H1 (cell line): ENCODE results near the gene SLC43A3. TPM values are rescaled to one million over a fixed set of nuclear protein-coding genes. Genes with fewer than 3 reads are reported as not detected.

Experiments
- CTCF ChIA-PET: fragments of 300-600 bp; sonication (Branson Sonifier 250); formaldehyde crosslinking; loops from one replicate; lab custom pipeline; 2021; ENCODE audit not compliant: partially characterized antibody; lab: Charles Lee
- POLR2A ChIA-PET: fragments of 300-600 bp; sonication (Branson Sonifier 250); formaldehyde crosslinking; loops from one replicate; lab custom pipeline; 2021; ENCODE audit warnings: inconsistent platforms; ENCODE audit not compliant: partially characterized antibody; lab: Charles Lee
- DNase-seq, 2 experiments: peaks; one replicate each; pipeline versions ENCODE4 v3.0.0 to v3.0.0-alpha.2; 2010 to 2022; ENCODE audit warnings: low spot score in 2 of 2, low read depth in 1 of 2, mixed read lengths in 1 of 2
- FAIRE-seq: peaks from 2 replicates; lab custom pipeline; 2011; peaks lifted over from hg19 to GRCh38; lab: Jason Lieb, UNC
- H2AFZ ChIP-seq: 2 replicates; pipeline ENCODE4 v1.8.1; 2012; ENCODE audit warnings: low read length, inconsistent platforms
- H2AK5ac ChIP-seq: 2 replicates; pipeline ENCODE4 v1.6.1; 2013; ENCODE audit warnings: low read depth, low read length
- H2BK120ac ChIP-seq: replicated peaks from 2 replicates; pipeline ENCODE3; 2013; ENCODE audit warnings: low read depth, low read length, inconsistent platforms
- H2BK12ac ChIP-seq: 2 replicates; pipeline ENCODE4 v1.6.1; 2013; ENCODE audit warnings: low read depth, low read length
- H2BK15ac ChIP-seq: 2 replicates; pipeline ENCODE4 v1.6.1; 2013; ENCODE audit warnings: low read length
- H2BK20ac ChIP-seq: 2 replicates; pipeline ENCODE4 v1.6.1; 2013; ENCODE audit warnings: low read length
- H2BK5ac ChIP-seq: 2 replicates; pipeline ENCODE4 v1.6.1; 2013; ENCODE audit warnings: low read depth, low read length
- H3K14ac ChIP-seq: 2 replicates; pipeline ENCODE4 v1.6.1; 2013; ENCODE audit warnings: inconsistent platforms; ENCODE audit not compliant: insufficient read length
- H3K18ac ChIP-seq: 2 replicates; pipeline ENCODE4 v1.6.1; 2013; ENCODE audit warnings: low read length; ENCODE audit errors: extremely low read depth
- H3K23ac ChIP-seq: 2 replicates; pipeline ENCODE4 v1.6.1; 2013; ENCODE audit warnings: inconsistent platforms; ENCODE audit not compliant: insufficient read length
- H3K23me2 ChIP-seq: 2 replicates; pipeline ENCODE4 v1.6.1; 2013; ENCODE audit warnings: low read depth, low read length
- H3K27ac ChIP-seq: 2 replicates; pipeline ENCODE4 v1.6.1; 2011; ENCODE audit warnings: low read depth, low read length, inconsistent platforms
- H3K27me3 ChIP-seq, 4 experiments: replicated peaks in 1 of 4; 1 replicate in 1 of 4; 2 replicates in 3 of 4; pipeline versions ENCODE4 v1.6.1 to v1.8.1; 2011 to 2013; ENCODE audit warnings: low read length in 3 of 4, mild to moderate bottlenecking in 3 of 4, inconsistent platforms in 2 of 4, mixed read lengths in 2 of 4, moderate library complexity in 1 of 4; ENCODE audit not compliant: control insufficient read depth in 3 of 4, insufficient read depth in 3 of 4; ENCODE audit errors: extremely low read depth in 1 of 4
- H3K36me3 ChIP-seq, 4 experiments: 2 replicates each; pipeline versions ENCODE4 v1.6.1 to v1.8.1; 2011 to 2013; ENCODE audit warnings: mild to moderate bottlenecking in 4 of 4, low read length in 3 of 4, moderate library complexity in 2 of 4, control low read depth in 1 of 4, inconsistent platforms in 1 of 4; ENCODE audit not compliant: insufficient read depth in 4 of 4, control insufficient read depth in 2 of 4
- H3K4ac ChIP-seq: replicated peaks from 2 replicates; pipeline ENCODE3; 2013; ENCODE audit warnings: low read length, low read depth, mixed read lengths, inconsistent platforms; ENCODE audit not compliant: insufficient read length
- H3K4me1 ChIP-seq, 4 experiments: replicated peaks in 1 of 4; 1 replicate in 1 of 4; 2 replicates in 3 of 4; pipeline versions ENCODE4 v1.6.1 to v1.8.1; 2011 to 2013; ENCODE audit warnings: low read length in 3 of 4, inconsistent platforms in 2 of 4, mixed read lengths in 1 of 4; ENCODE audit not compliant: insufficient read depth in 4 of 4, control insufficient read depth in 3 of 4
- H3K4me2 ChIP-seq, 2 experiments: 2 replicates each; pipeline versions ENCODE4 v1.6.1 to v1.8.1; 2011 to 2013; ENCODE audit warnings: low read depth in 2 of 2, low read length in 2 of 2, control low read depth in 1 of 2, inconsistent platforms in 1 of 2, mild to moderate bottlenecking in 1 of 2; ENCODE audit not compliant: insufficient read depth in 1 of 2
- H3K4me3 ChIP-seq, 4 experiments: fragments of 200-600, 300-600 bp in 1 of 4; sonication (generic), shearing (Covaris generic), sonication (Bioruptor Twin) in 1 of 4; 2 replicates each; pipeline versions ENCODE4 v1.5.1 to v1.8.1; 2011 to 2016; ENCODE audit warnings: low read length in 4 of 4, low read depth in 3 of 4, control low read depth in 2 of 4, inconsistent platforms in 2 of 4, mild to moderate bottlenecking in 2 of 4, mixed read lengths in 1 of 4, moderate library complexity in 1 of 4; ENCODE audit not compliant: insufficient read depth in 2 of 4; ENCODE audit errors: extremely low read depth in 1 of 4
- H3K56ac ChIP-seq: replicated peaks from 2 replicates; pipeline ENCODE3; 2013; ENCODE audit warnings: low read depth, mild to moderate bottlenecking, mixed read lengths, low read length, inconsistent platforms; ENCODE audit not compliant: insufficient read length
- H3K79me1 ChIP-seq: 2 replicates; pipeline ENCODE4 v1.6.1; 2013; ENCODE audit warnings: low read depth, low read length, control low read depth
- H3K79me2 ChIP-seq, 2 experiments: 2 replicates each; pipeline versions ENCODE4 v1.6.1 to v1.8.1; 2012 to 2013; ENCODE audit warnings: low read length in 2 of 2, mild to moderate bottlenecking in 2 of 2, inconsistent platforms in 1 of 2; ENCODE audit not compliant: insufficient read depth in 2 of 2, control insufficient read depth in 1 of 2
- H3K9ac ChIP-seq, 4 experiments: replicated peaks in 1 of 4; 1 replicate in 1 of 4; 2 replicates in 3 of 4; pipeline versions ENCODE4 v1.6.1 to v1.8.1; 2011 to 2013; ENCODE audit warnings: low read depth in 3 of 4, low read length in 3 of 4, control low read depth in 2 of 4, mild to moderate bottlenecking in 2 of 4, moderate library complexity in 2 of 4, inconsistent platforms in 1 of 4; ENCODE audit errors: extremely low read depth in 1 of 4
- H3K9me3 ChIP-seq, 2 experiments: 2 replicates each; pipeline versions ENCODE4 v1.6.1 to v1.8.1; 2012 to 2013; ENCODE audit warnings: mild to moderate bottlenecking in 2 of 2, moderate library complexity in 2 of 2, control low read depth in 1 of 2, inconsistent platforms in 1 of 2, low read depth in 1 of 2, low read length in 1 of 2, mixed read lengths in 1 of 2; ENCODE audit not compliant: insufficient read depth in 2 of 2
- H4K20me1 ChIP-seq, 2 experiments: replicated peaks in 1 of 2; 2 replicates each; pipeline versions ENCODE3 to v1.8.1; 2011 to 2013; ENCODE audit warnings: inconsistent platforms in 2 of 2, low read length in 2 of 2, mild to moderate bottlenecking in 1 of 2; ENCODE audit not compliant: insufficient read depth in 2 of 2, control insufficient read depth in 1 of 2
- H4K5ac ChIP-seq: 2 replicates; pipeline ENCODE4 v1.6.1; 2013; ENCODE audit warnings: low read length, low read depth, mixed read lengths, inconsistent platforms; ENCODE audit not compliant: insufficient read length
- H4K8ac ChIP-seq: 2 replicates; pipeline ENCODE4 v1.8.0; 2013; ENCODE audit warnings: mild to moderate bottlenecking, moderate library complexity, low read length, inconsistent platforms; ENCODE audit not compliant: insufficient read depth; ENCODE audit errors: extremely low read depth
- H4K91ac ChIP-seq: replicated peaks from 2 replicates; pipeline ENCODE3; 2013; ENCODE audit warnings: low read length, mixed read lengths, inconsistent platforms; ENCODE audit not compliant: insufficient read length
- ASH2L ChIP-seq: fragments of 200-600, 300-600 bp; sonication (generic); IDR thresholded peaks from one replicate; pipeline ENCODE4 v1.7.1; 2017; ENCODE audit warnings: low read length
- CREB1 ChIP-seq: IDR thresholded peaks from 2 replicates; pipeline ENCODE4 v1.6.1; 2012; ENCODE audit warnings: inconsistent platforms
- EGR1 ChIP-seq: IDR thresholded peaks from 2 replicates; pipeline ENCODE4 v1.6.1; 2011; ENCODE audit warnings: low read depth, low read length, borderline replicate concordance
- EP300 ChIP-seq, 2 experiments: IDR thresholded peaks; 1 replicate in 1 of 2; 2 replicates in 1 of 2; pipeline ENCODE4 v1.6.1; 2011 to 2012; ENCODE audit warnings: low read depth in 2 of 2, low read length in 2 of 2, mild to moderate bottlenecking in 2 of 2, borderline replicate concordance in 1 of 2, inconsistent platforms in 1 of 2, moderate library complexity in 1 of 2
- NANOG ChIP-seq: IDR thresholded peaks from 2 replicates; pipeline ENCODE4 v1.6.1; 2011; ENCODE audit warnings: low read length, low read depth, mild to moderate bottlenecking, inconsistent platforms; ENCODE audit not compliant: insufficient read depth, poor library complexity, severe bottlenecking
- NRF1 ChIP-seq: IDR thresholded peaks from 2 replicates; pipeline ENCODE4 v1.6.1; 2011; ENCODE audit warnings: mild to moderate bottlenecking, low read depth, low read length, improper control_type of control experiment
- RXRA ChIP-seq: IDR thresholded peaks from 2 replicates; pipeline ENCODE4 v1.6.1; 2011; ENCODE audit warnings: low read depth, mild to moderate bottlenecking, low read length, moderate library complexity; ENCODE audit not compliant: insufficient read depth
- TBP ChIP-seq: IDR thresholded peaks from 2 replicates; pipeline ENCODE4 v1.6.1; 2011; ENCODE audit warnings: low read depth, low read length, improper control_type of control experiment
- TCF12 ChIP-seq: IDR thresholded peaks from 2 replicates; pipeline ENCODE4 v1.6.1; 2011; ENCODE audit warnings: low read depth, mild to moderate bottlenecking, low read length
- WGBS, 2 experiments: shearing (Covaris generic) in 1 of 2; methylation state at CpG; one replicate each; pipeline versions ENCODE4 v1.1.6 to v1.1.7; 2013 to 2015; ENCODE audit warnings: low lambda C conversion rate in 2 of 2, mixed read lengths in 2 of 2, inconsistent platforms in 1 of 2, low coverage in 1 of 2, missing lambda C conversion rate in 1 of 2; ENCODE audit not compliant: insufficient replicate concordance in 2 of 2, insufficient coverage in 1 of 2, insufficient read length in 1 of 2; ENCODE audit errors: extremely low coverage in 1 of 2, missing lambda C conversion rate in 1 of 2; 5-methylcytosine and 5-hydroxymethylcytosine counted together
- polyA plus RNA-seq, 7 experiments: library from polyadenylated mRNA; depleted of rRNA in 3 of 7; stranded (reverse) in 5 of 7; unstranded in 2 of 7; fragments of >200 nt in 5 of 7; fragments of 200-250 nt in 2 of 7; gene quantifications; 1 replicate in 5 of 7; 2 replicates in 1 of 7; 4 replicates in 1 of 7; pipeline versions ENCODE4 v1.2.1 to v1.2.3, GENCODE V29; 2011 to 2013; ENCODE audit warnings: missing spikeins in 2 of 7, mixed read lengths in 2 of 7
- total RNA-seq: library from RNA; stranded (reverse); fragmentation: NEBNext Ultra II Directional; extraction: Animal tissue kit (Norgen Biotek cat#: 25700); gene quantifications from 2 replicates; pipeline ENCODE4 v1.2.1, GENCODE V29; 2021
- TF ChIP-seq, protein P1 (sequence below), 3 experiments: IDR thresholded peaks; 1 replicate in 2 of 3; 2 replicates in 1 of 3; pipeline versions ENCODE4 v1.5.1 to v1.6.1; 2011; ENCODE audit warnings: low read length in 3 of 3, mild to moderate bottlenecking in 3 of 3, inconsistent platforms in 2 of 3, low read depth in 1 of 3, moderate library complexity in 1 of 3; ENCODE audit not compliant: insufficient read depth in 1 of 3; ENCODE audit errors: control extremely low read depth in 1 of 3

The SLC43A3 gene
- total and polyA plus RNA-seq, 2 of the 8 experiments (the other 6 are each of a cell fraction or from before 2014, with no cell fraction given): 31.8 to 67.8 TPM

GRCh38 chr11:57409321-57410100 is 17.4 kb downstream of the SLC43A3 start:
- CTCF ChIA-PET: interaction anchor here (1.4 kb wide), 2 partner anchors 64 to 84 kb away, joined by 4 to 6 read pairs; no protein-coding TSS in a partner anchor
- no peak for DNase-seq
- Histone ChIP-seq H3K4me2 (no peak overlapping the region), H3K14ac (no peak overlapping the region), H3K79me2 (no peaks in the 10 kb centered on the region), H3K56ac (no peak overlapping the region), H3K4me3 (no peak overlapping the region), H3K9ac (no peak overlapping the region), H4K5ac (no peak overlapping the region), H3K27ac (no peak overlapping the region), H3K79me1 (no peaks in the 10 kb centered on the region; the same call in 1 of the 2 replicates), H2BK20ac (no peak overlapping the region), H2BK120ac (no peak overlapping the region), H3K23ac (no peak overlapping the region), H4K8ac (no peak overlapping the region), H3K36me3 (peaks cover 7 to 40% (median 27%) of the 10 kb centered on the region in 4 experiments; a peak in 6 of 8 replicates), H2AFZ (no peak overlapping the region), H2BK5ac (no peak overlapping the region), H3K4me1 (no peaks in the 10 kb centered on the region), H3K9me3 (no peaks in the 10 kb centered on the region), H3K27me3 (no peaks in the 10 kb centered on the region), H3K18ac (no peak overlapping the region), H2AK5ac (no peak overlapping the region), H2BK12ac (no peak overlapping the region), H3K23me2 (no peaks in the 10 kb centered on the region), H3K4ac (no peak overlapping the region), H2BK15ac (no peak overlapping the region), H4K20me1 (peaks cover 0 to 4% of the 10 kb centered on the region in 2 experiments), H4K91ac (no peak overlapping the region)
- 89% methylated on average over 18 of the region's 18 CpGs; no CpG with 5 or more reads in 1 of the 2 experiments for WGBS, 2 experiments
- POLR2A ChIA-PET: interaction anchor here (1.7 kb wide), 1 partner anchor 240 kb away, joined by 3 read pairs; the partner anchor contains the start of gene YPEL4
- FAIRE-seq: no peak
- TF ChIP-seq TCF12: no peak
- no peak for TF ChIP-seq TBP
- no peak for TF ChIP-seq EGR1
- TF ChIP-seq EP300 (IDR thresholded peaks at IDR 0.05; ENCODE audit: borderline replicate concordance in 1 of 2, low read depth in 2 of 2, low read length in 2 of 2): no peak
- TF ChIP-seq RXRA: no peak
- TF ChIP-seq, protein P1, sequence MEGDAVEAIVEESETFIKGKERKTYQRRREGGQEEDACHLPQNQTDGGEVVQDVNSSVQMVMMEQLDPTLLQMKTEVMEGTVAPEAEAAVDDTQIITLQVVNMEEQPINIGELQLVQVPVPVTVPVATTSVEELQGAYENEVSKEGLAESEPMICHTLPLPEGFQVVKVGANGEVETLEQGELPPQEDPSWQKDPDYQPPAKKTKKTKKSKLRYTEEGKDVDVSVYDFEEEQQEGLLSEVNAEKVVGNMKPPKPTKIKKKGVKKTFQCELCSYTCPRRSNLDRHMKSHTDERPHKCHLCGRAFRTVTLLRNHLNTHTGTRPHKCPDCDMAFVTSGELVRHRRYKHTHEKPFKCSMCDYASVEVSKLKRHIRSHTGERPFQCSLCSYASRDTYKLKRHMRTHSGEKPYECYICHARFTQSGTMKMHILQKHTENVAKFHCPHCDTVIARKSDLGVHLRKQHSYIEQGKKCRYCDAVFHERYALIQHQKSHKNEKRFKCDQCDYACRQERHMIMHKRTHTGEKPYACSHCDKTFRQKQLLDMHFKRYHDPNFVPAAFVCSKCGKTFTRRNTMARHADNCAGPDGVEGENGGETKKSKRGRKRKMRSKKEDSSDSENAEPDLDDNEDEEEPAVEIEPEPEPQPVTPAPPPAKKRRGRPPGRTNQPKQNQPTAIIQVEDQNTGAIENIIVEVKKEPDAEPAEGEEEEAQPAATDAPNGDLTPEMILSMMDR (IDR thresholded peaks at IDR 0.05; ENCODE audit: control extremely low read depth in 1 of 3, insufficient read depth in 1 of 3, low read depth in 1 of 3, low read length in 3 of 3): no peak
- no peak for TF ChIP-seq NRF1
- no peak for TF ChIP-seq NANOG
- no peak for TF ChIP-seq ASH2L
- no peak for TF ChIP-seq CREB1
